ENCODE measurements around the gene C1orf35. TPM values are rescaled to one million over a fixed set of nuclear protein-coding genes. Genes with fewer than 3 reads are reported as not detected.

C1orf35 gene
- total and polyA plus RNA-seq, 2 of the 8 experiments (the other 6 are each of a cell fraction or from before 2014, with no cell fraction given), result 18.6 to 19.9 TPM

GRCh38 chr1:228100822-228101613, 2.1 kb downstream of the C1orf35 start:
- WGBS, 2 experiments (ENCODE audit: extremely low coverage in 1 of 2, insufficient coverage in 1 of 2, insufficient read length in 1 of 2, insufficient replicate concordance in 2 of 2, low coverage in 1 of 2, low lambda C conversion rate in 2 of 2, missing lambda C conversion rate in 1 of 2), result 94% methylated on average over 12 of the region's 12 CpGs; no CpG with 5 or more reads in 1 of the 2 experiments
- ChIA-PET POLR2A (ENCODE audit: partially characterized antibody) (interaction anchor here (4.2 to 5.6 kb wide), 2 partner anchors 12 to 18 kb away, joined by 27 to 53 read pairs; partner anchors contain the start of gene ARF1), CTCF (ENCODE audit: partially characterized antibody) (interaction anchor here (1.1 to 3.8 kb wide), 3 partner anchors 10 to 102 kb away, joined by 4 to 13 read pairs (median 8); no protein-coding TSS in a partner anchor)
- no peak overlapping the region for H3K23ac ChIP-seq (ENCODE audit: insufficient read length)
- H3K79me2 ChIP-seq (ENCODE audit: control insufficient read depth in 1 of 2, insufficient read depth in 2 of 2, low read length in 2 of 2), result peaks cover 0 to 12% of the 10 kb centered on the region in 2 experiments; a peak in 2 of 4 replicates
- peaks cover 16% of the 10 kb centered on the region for H3K79me1 ChIP-seq (ENCODE audit: low read depth, low read length)
- H3K23me2 ChIP-seq (ENCODE audit: low read depth, low read length), result peaks cover 6% of the 10 kb centered on the region; the same call in 1 of the 2 replicates
- no peak overlapping the region; the same call in none of the 2 replicates for H4K8ac ChIP-seq (ENCODE audit: extremely low read depth, insufficient read depth, low read length)
- no peak overlapping the region for H2BK12ac ChIP-seq (ENCODE audit: low read depth, low read length)
- H3K18ac ChIP-seq (ENCODE audit: extremely low read depth, low read length), result no peak overlapping the region
- H3K4me2 ChIP-seq (ENCODE audit: insufficient read depth in 1 of 2, low read depth in 2 of 2, low read length in 2 of 2), result no peak overlapping the region; a peak in 1 of 4 replicates
- no peak overlapping the region for H3K14ac ChIP-seq (ENCODE audit: insufficient read length)
- H3K4me3 ChIP-seq (ENCODE audit: extremely low read depth in 1 of 4, insufficient read depth in 2 of 4, low read depth in 3 of 4, low read length in 4 of 4), result 0 out of 8 replicates have a peak overlapping the region, but pooled peaks of 1 of the 4 experiments have one; percentile 92
- no peak overlapping the region for H4K5ac ChIP-seq (ENCODE audit: insufficient read length, low read depth, low read length)
- H2BK20ac ChIP-seq (ENCODE audit: low read length), result no peak overlapping the region
- H2BK120ac ChIP-seq (replicated peaks; ENCODE audit: low read depth, low read length), result no peak overlapping the region
- TF ChIP-seq HDAC2 (IDR thresholded peaks at IDR 0.05; ENCODE audit: borderline replicate concordance in 1 of 2, low read depth in 2 of 2, low read length in 2 of 2) (no peak), ZNF274 (IDR thresholded peaks at IDR 0.05; ENCODE audit: borderline replicate concordance, extremely low read depth, low read length) (no peak), TCF12 (IDR thresholded peaks at IDR 0.05; ENCODE audit: low read depth, low read length) (no peak), CHD2 (IDR thresholded peaks at IDR 0.05; ENCODE audit: low read length) (no peak), POLR2A (IDR thresholded peaks at IDR 0.05; ENCODE audit: control extremely low read depth in 1 of 2, low read depth in 2 of 2, low read length in 2 of 2) (no peak), TAF7 (optimal IDR thresholded peaks at IDR 0.05; ENCODE audit: borderline replicate concordance, low read depth, low read length) (no peak), NRF1 (IDR thresholded peaks at IDR 0.05; ENCODE audit: low read depth, low read length) (no peak), SIX5 (IDR thresholded peaks at IDR 0.05; ENCODE audit: low read depth, low read length) (no peak)
- TF ChIP-seq, protein P1, sequence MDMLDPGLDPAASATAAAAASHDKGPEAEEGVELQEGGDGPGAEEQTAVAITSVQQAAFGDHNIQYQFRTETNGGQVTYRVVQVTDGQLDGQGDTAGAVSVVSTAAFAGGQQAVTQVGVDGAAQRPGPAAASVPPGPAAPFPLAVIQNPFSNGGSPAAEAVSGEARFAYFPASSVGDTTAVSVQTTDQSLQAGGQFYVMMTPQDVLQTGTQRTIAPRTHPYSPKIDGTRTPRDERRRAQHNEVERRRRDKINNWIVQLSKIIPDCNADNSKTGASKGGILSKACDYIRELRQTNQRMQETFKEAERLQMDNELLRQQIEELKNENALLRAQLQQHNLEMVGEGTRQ (IDR thresholded peaks at IDR 0.05; ENCODE audit: low read length), result no peak
- H3K4me1 ChIP-seq (replicated peaks in 1 of 4; ENCODE audit: control insufficient read depth in 3 of 4, insufficient read depth in 4 of 4, low read length in 3 of 4), result peaks cover 0 to 2% (median 0%) of the 10 kb centered on the region in 4 experiments; a peak in 1 of 7 replicates
- H3K4ac ChIP-seq (replicated peaks; ENCODE audit: insufficient read length, low read depth, low read length), result no peak overlapping the region
- no peak overlapping the region for H3K56ac ChIP-seq (replicated peaks; ENCODE audit: insufficient read length, low read depth, low read length)
- no peaks in the 10 kb centered on the region; a peak in 1 of 7 replicates for H3K27me3 ChIP-seq (replicated peaks in 1 of 4; ENCODE audit: control insufficient read depth in 3 of 4, extremely low read depth in 1 of 4, insufficient read depth in 3 of 4, low read length in 3 of 4)
- peaks cover 13 to 38% (median 20%) of the 10 kb centered on the region in 4 experiments; a peak in 7 of 8 replicates for H3K36me3 ChIP-seq (ENCODE audit: control insufficient read depth in 2 of 4, insufficient read depth in 4 of 4, low read length in 3 of 4)
- no peak overlapping the region for H4K91ac ChIP-seq (replicated peaks; ENCODE audit: insufficient read length, low read length)
- H2AFZ ChIP-seq (ENCODE audit: low read length), result no peak overlapping the region
- no peak overlapping the region for H3K27ac ChIP-seq (ENCODE audit: low read depth, low read length)
- H4K20me1 ChIP-seq (replicated peaks in 1 of 2; ENCODE audit: control insufficient read depth in 1 of 2, insufficient read depth in 2 of 2, low read length in 2 of 2), result peaks cover 17 to 39% of the 10 kb centered on the region in 2 experiments
- DNase-seq (ENCODE audit: low read depth in 1 of 2, low spot score in 2 of 2) (peak in 1 of 2 experiments; percentile 37), FAIRE-seq (no peak)
- no peak overlapping the region for H2BK5ac ChIP-seq (ENCODE audit: low read depth, low read length)
- no peaks in the 10 kb centered on the region for H3K9me3 ChIP-seq (ENCODE audit: insufficient read depth in 2 of 2, low read depth in 1 of 2, low read length in 1 of 2)
- H2BK15ac ChIP-seq (ENCODE audit: low read length), result no peak overlapping the region
- no peak overlapping the region for H3K9ac ChIP-seq (replicated peaks in 1 of 4; ENCODE audit: extremely low read depth in 1 of 4, low read depth in 3 of 4, low read length in 3 of 4)
- H2AK5ac ChIP-seq (ENCODE audit: low read depth, low read length), result no peak overlapping the region
